Body of pancreas (tissue), 4 donors: Measurements from ENCODE around the gene SNX13. TPM values are rescaled to one million over a fixed set of nuclear protein-coding genes. Genes with fewer than 3 reads are reported as not detected.
"Not testable (repeated sequence)": the region's sequence is repeated elsewhere in the genome, so short reads cannot be mapped to it uniquely, and the experiment has no call there.

Experiments
- ATAC-seq: fragments of 150-250 bp; one replicate; pipeline ENCODE4 v1.9.1; 2016
- DNase-seq, 4 donors: peaks; one replicate each; pipeline ENCODE4 v3.0.0-alpha.2; 2019
- H3K27ac ChIP-seq, 4 donors: fragments of 200-600 bp; sonication (generic); 1 replicate in 3 of 4; 2 replicates in 1 of 4; pipeline versions ENCODE4 v1.5.1 to v1.6.1; 2016 to 2019; ENCODE audit warnings: mild to moderate bottlenecking in 1 of 4, mixed read lengths in 1 of 4, moderate library complexity in 1 of 4
- H3K27me3 ChIP-seq, 2 donors: fragments of 200-600 bp; sonication (generic); one replicate each; pipeline ENCODE4 v1.6.0; 2016; ENCODE audit warnings: mild to moderate bottlenecking in 1 of 2
- H3K36me3 ChIP-seq, 2 donors: fragments of 200-600 bp; sonication (generic); replicated peaks in 1 of 2; 2 replicates each; pipeline ENCODE4 v1.5.1; 2016; ENCODE audit warnings: low read depth in 2 of 2; ENCODE audit not compliant: insufficient read depth in 1 of 2
- H3K4me1 ChIP-seq: fragments of 200-600 bp; sonication (generic); one replicate; pipeline ENCODE4 v1.6.0; 2016
- H3K4me3 ChIP-seq, 2 donors: fragments of 200-600 bp; sonication (generic); 1 replicate in 1 of 2; 2 replicates in 1 of 2; pipeline ENCODE4 v1.5.1; 2016 to 2019
- H3K9me3 ChIP-seq, 3 donors: fragments of 200-600 bp; sonication (generic); 1 replicate in 2 of 3; 2 replicates in 1 of 3; pipeline ENCODE4 v1.5.1; 2016
- POLR2A ChIP-seq, 3 donors: fragments of 450-650 bp; IDR thresholded peaks; one replicate each; pipeline ENCODE4 v1.6.1; 2016; ENCODE audit warnings: antibody characterized with exemption in 3 of 3, mild to moderate bottlenecking in 2 of 3
- WGBS, 2 donors: methylation state at CpG; one replicate each; pipeline ENCODE4 v1.1.5; 2017; 5-methylcytosine and 5-hydroxymethylcytosine counted together
- intact Hi-C: fragments of 100-400 bp; cut with DNase I; formaldehyde crosslinking; loops from one replicate; pipeline ENCODE4 v1.15.1; 2023
- total RNA-seq, 2 donors: library from RNA; depleted of rRNA; stranded (reverse); fragments of >200 nt; gene quantifications; one replicate each; pipeline ENCODE4 v1.1.0, GENCODE V29; 2016
- TF ChIP-seq, protein P1 (sequence below), 7 experiments: fragments of 450-650 bp in 4 of 7; fragments of 200-600 bp in 3 of 7; sonication (generic) in 3 of 7; IDR thresholded peaks; one replicate each; pipeline ENCODE4 v1.5.1; 2016 to 2019; ENCODE audit warnings: antibody characterized with exemption in 7 of 7

Gene SNX13
- total RNA-seq, 2 donors from 2014 or later = 23.1 to 61.0 TPM

GRCh38 chr7:17912536-17913235, 27.6 kb downstream of the SNX13 start:
- no peak for ATAC-seq
- H3K4me1 ChIP-seq = no peaks in the 10 kb centered on the region
- H3K36me3 ChIP-seq = no peaks in the 10 kb centered on the region
- no peaks in the 10 kb centered on the region for H3K27me3 ChIP-seq
- intact Hi-C loops = no loop called here
- H3K4me3 ChIP-seq = no peak overlapping the region
- H3K9me3 ChIP-seq = peaks cover 0 to 6% (median 0%) of the 10 kb centered on the region in 3 donors
- no peak overlapping the region for H3K27ac ChIP-seq
- DNase-seq = no peak
- WGBS, 2 donors = 78 to 84% methylated on average over 5 of the region's 5 CpGs
- TF ChIP-seq, protein P1, sequence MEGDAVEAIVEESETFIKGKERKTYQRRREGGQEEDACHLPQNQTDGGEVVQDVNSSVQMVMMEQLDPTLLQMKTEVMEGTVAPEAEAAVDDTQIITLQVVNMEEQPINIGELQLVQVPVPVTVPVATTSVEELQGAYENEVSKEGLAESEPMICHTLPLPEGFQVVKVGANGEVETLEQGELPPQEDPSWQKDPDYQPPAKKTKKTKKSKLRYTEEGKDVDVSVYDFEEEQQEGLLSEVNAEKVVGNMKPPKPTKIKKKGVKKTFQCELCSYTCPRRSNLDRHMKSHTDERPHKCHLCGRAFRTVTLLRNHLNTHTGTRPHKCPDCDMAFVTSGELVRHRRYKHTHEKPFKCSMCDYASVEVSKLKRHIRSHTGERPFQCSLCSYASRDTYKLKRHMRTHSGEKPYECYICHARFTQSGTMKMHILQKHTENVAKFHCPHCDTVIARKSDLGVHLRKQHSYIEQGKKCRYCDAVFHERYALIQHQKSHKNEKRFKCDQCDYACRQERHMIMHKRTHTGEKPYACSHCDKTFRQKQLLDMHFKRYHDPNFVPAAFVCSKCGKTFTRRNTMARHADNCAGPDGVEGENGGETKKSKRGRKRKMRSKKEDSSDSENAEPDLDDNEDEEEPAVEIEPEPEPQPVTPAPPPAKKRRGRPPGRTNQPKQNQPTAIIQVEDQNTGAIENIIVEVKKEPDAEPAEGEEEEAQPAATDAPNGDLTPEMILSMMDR (IDR thresholded peaks at IDR 0.05) = no peak
- TF ChIP-seq POLR2A (IDR thresholded peaks at IDR 0.05) = no peak

GRCh38 chr7:17912050-17912449, 28.2 kb downstream of the SNX13 start:
- ATAC-seq (no peak), DNase-seq (no peak)
- H3K9me3 ChIP-seq = peaks cover 0 to 3% (median 0%) of the 10 kb centered on the region in 3 donors
- no peak overlapping the region for H3K4me3 ChIP-seq
- no peaks in the 10 kb centered on the region for H3K36me3 ChIP-seq
- TF ChIP-seq, protein P1 (IDR thresholded peaks at IDR 0.05) = no peak
- TF ChIP-seq POLR2A (IDR thresholded peaks at IDR 0.05) = no peak
- no peaks in the 10 kb centered on the region for H3K27me3 ChIP-seq
- no peaks in the 10 kb centered on the region for H3K4me1 ChIP-seq
- H3K27ac ChIP-seq = no peak overlapping the region
- intact Hi-C loops = no loop called here
- WGBS, 2 donors = 0 to 25% methylated on average over 1 of the region's 1 CpG

- Histone ChIP-seq H3K4me3 (no peak overlapping the region), H3K27me3 (no peaks in the 10 kb centered on the region), H3K36me3 (no peaks in the 10 kb centered on the region), H3K4me1 (no peaks in the 10 kb centered on the region), H3K9me3 (no peaks in the 10 kb centered on the region), H3K27ac (no peak overlapping the region)
- DNase-seq (no peak), ATAC-seq (no peak)
- intact Hi-C loops = no loop called here
- WGBS, 2 donors = 90 to 99% methylated on average over 3 of the region's 3 CpGs
- no peak for TF ChIP-seq POLR2A (IDR thresholded peaks at IDR 0.05)
- TF ChIP-seq, protein P1 (IDR thresholded peaks at IDR 0.05) = no peak
Observed at GRCh38 chr7:17910377-17910776, 29.9 kb downstream of the SNX13 start.

- WGBS, 2 donors = 78 to 95% methylated on average over 4 of the region's 4 CpGs
Observed at GRCh38 chr7:17909310-17909709, 31.0 kb downstream of the SNX13 start.

DNA sequence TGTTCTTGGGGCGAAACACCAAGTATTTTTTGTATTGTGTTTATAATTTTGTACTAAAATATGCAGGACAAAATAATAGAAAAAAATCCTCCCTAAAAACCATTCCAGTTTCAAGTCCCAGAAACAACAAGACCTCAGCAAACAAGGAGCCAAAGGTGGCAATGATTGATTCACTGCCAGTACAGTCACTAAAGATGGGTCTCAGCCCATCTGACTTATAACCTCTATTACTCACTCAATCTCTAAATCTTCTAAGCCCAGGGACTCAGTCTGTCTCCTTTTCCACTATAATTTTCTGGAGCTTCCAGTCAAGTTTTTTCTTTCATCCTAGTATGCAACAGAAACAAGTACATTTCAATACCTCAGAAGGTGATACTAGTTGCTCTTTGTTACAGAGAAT, 33.3 kb downstream of the SNX13 start:
- Histone ChIP-seq H3K36me3 (no peaks in the 10 kb centered on the region), H3K9me3 (no peaks in the 10 kb centered on the region), H3K27ac (no peak overlapping the region), H3K27me3 (no peaks in the 10 kb centered on the region), H3K4me3 (no peak overlapping the region), H3K4me1 (peaks cover 16% of the 10 kb centered on the region)
- 96 to 98% methylated on average over 1 of the region's 1 CpG for WGBS, 2 donors
- DNase-seq (no peak), ATAC-seq (no peak)
- TF ChIP-seq POLR2A (IDR thresholded peaks at IDR 0.05) = no peak
- TF ChIP-seq, protein P1 (IDR thresholded peaks at IDR 0.05) = no peak
- intact Hi-C loops = no loop called here

More at GRCh38 chr7:17909310-17909709, 31.0 kb downstream of the SNX13 start:
- H3K27me3 ChIP-seq, H3K4me1 ChIP-seq, DNase-seq, H3K36me3 ChIP-seq, H3K9me3 ChIP-seq, H3K4me3 ChIP-seq, H3K27ac ChIP-seq, intact Hi-C loops, ATAC-seq: not testable (repeated sequence)
